ENCODE data around the gene TLR5.

Gene TLR5

DNA sequence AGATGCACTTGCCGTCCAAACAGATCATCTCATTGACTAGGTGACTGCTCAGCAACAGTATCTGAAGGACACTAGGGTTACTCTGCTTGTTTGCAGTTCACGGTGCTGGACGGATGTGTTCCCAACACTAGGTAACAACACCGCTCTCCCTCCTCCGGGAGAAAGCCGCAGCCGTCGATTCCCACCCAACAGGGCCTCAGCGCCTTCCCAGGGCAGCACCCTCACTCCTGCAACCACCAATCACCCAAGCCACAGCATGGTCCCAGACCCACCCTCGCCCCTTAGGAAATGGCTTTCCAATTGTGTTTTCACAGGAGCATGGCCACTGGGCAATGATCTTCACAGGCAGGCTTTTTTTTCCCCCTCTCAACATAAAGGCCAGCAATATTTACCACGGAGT is 779 bp downstream of the TLR5 start:
- no peak for TF ChIP-seq EZH2phosphoT487 (conservative IDR thresholded peaks at IDR 0.05; ENCODE audit: low read length)
- TF ChIP-seq, protein P1, sequence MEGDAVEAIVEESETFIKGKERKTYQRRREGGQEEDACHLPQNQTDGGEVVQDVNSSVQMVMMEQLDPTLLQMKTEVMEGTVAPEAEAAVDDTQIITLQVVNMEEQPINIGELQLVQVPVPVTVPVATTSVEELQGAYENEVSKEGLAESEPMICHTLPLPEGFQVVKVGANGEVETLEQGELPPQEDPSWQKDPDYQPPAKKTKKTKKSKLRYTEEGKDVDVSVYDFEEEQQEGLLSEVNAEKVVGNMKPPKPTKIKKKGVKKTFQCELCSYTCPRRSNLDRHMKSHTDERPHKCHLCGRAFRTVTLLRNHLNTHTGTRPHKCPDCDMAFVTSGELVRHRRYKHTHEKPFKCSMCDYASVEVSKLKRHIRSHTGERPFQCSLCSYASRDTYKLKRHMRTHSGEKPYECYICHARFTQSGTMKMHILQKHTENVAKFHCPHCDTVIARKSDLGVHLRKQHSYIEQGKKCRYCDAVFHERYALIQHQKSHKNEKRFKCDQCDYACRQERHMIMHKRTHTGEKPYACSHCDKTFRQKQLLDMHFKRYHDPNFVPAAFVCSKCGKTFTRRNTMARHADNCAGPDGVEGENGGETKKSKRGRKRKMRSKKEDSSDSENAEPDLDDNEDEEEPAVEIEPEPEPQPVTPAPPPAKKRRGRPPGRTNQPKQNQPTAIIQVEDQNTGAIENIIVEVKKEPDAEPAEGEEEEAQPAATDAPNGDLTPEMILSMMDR (IDR thresholded peaks at IDR 0.05; ENCODE audit: insufficient read depth, low read length, poor library complexity, severe bottlenecking), result no peak
- no peaks in the 10 kb centered on the region for H3K9me3 ChIP-seq (ENCODE audit: insufficient read depth, low read length)
- H3K4me2 ChIP-seq (ENCODE audit: low read depth, low read length, poor library complexity, severe bottlenecking), result peak overlapping the region; percentile 44
- no peak overlapping the region for H3K9ac ChIP-seq (ENCODE audit: low read length)
- no peaks in the 10 kb centered on the region for H4K20me1 ChIP-seq (ENCODE audit: low read depth, low read length)
- no peaks in the 10 kb centered on the region for H3K79me2 ChIP-seq (ENCODE audit: insufficient read depth, low read length)
- H3K27me3 ChIP-seq (ENCODE audit: low read length), result no peaks in the 10 kb centered on the region
- no peak overlapping the region for H2AFZ ChIP-seq (ENCODE audit: low read depth, low read length, severe bottlenecking)
- H3K4me3 ChIP-seq (ENCODE audit: insufficient read depth, low read length, poor library complexity, severe bottlenecking), result no peak overlapping the region
- no peaks in the 10 kb centered on the region for H3K9me2 ChIP-seq (replicated peaks; ENCODE audit: insufficient read depth, low read length)
- H3K27ac ChIP-seq (ENCODE audit: low read depth, low read length), result no peak overlapping the region
- no peaks in the 10 kb centered on the region for H3F3A ChIP-seq (ENCODE audit: insufficient read depth)
- no peaks in the 10 kb centered on the region for H3K36me3 ChIP-seq (ENCODE audit: low read length)

DNA sequence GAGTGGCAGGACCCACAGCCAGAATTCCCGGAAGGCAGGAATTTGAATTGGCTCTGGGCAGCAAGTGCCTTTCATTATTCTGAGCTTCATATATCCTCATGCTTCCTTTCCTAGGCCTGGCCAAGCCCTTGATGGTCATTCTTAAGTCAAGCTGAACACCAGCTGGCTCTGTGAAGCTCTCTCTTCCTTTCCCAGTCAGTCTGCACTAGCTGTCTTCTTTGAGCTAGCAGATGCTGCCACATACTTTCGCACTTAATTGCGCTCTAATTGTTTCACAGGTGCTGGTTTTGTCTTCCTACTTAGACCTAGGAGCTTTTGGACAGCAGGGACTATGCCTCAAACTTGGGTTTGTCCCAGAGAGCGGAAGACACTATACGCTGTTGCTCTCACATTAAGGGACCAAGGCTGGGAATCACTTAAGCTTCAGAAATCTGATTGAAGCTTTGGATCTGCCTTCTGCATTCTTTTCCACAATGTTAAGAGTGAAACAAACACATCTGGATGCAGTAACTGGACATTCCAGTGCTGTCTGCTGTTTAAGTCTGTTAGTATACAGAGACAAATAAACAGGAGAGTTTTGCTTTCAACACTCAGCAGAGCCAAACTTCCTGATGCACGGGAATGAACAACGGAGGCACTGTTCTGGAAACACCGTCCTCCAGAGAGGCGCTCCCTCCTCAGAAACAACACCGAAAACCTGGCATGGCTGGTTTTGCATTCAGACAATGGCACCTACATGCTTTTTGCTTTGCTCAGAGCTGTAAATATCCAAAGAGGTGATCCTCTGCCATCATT is 2.2 kb downstream of the TLR5 start:
- no peak for TF ChIP-seq EZH2phosphoT487 (conservative IDR thresholded peaks at IDR 0.05; ENCODE audit: low read length)
- TF ChIP-seq, protein P1 (IDR thresholded peaks at IDR 0.05; ENCODE audit: insufficient read depth, low read length, poor library complexity, severe bottlenecking), result no peak
- no peak overlapping the region for H3K4me2 ChIP-seq (ENCODE audit: low read depth, low read length, poor library complexity, severe bottlenecking)
- no peak overlapping the region for H3K9ac ChIP-seq (ENCODE audit: low read length)
- H3K9me2 ChIP-seq (replicated peaks; ENCODE audit: insufficient read depth, low read length), result no peaks in the 10 kb centered on the region
- no peaks in the 10 kb centered on the region for H3K27me3 ChIP-seq (ENCODE audit: low read length)
- H3K4me3 ChIP-seq (ENCODE audit: insufficient read depth, low read length, poor library complexity, severe bottlenecking), result no peak overlapping the region
- H3K79me2 ChIP-seq (ENCODE audit: insufficient read depth, low read length), result no peaks in the 10 kb centered on the region
- H3K9me3 ChIP-seq (ENCODE audit: insufficient read depth, low read length), result no peaks in the 10 kb centered on the region
- no peaks in the 10 kb centered on the region for H4K20me1 ChIP-seq (ENCODE audit: low read depth, low read length)
- H3K27ac ChIP-seq (ENCODE audit: low read depth, low read length), result no peak overlapping the region
- no peaks in the 10 kb centered on the region for H3F3A ChIP-seq (ENCODE audit: insufficient read depth)
- no peak overlapping the region for H2AFZ ChIP-seq (ENCODE audit: low read depth, low read length, severe bottlenecking)
- H3K36me3 ChIP-seq (ENCODE audit: low read length), result no peaks in the 10 kb centered on the region

DNA sequence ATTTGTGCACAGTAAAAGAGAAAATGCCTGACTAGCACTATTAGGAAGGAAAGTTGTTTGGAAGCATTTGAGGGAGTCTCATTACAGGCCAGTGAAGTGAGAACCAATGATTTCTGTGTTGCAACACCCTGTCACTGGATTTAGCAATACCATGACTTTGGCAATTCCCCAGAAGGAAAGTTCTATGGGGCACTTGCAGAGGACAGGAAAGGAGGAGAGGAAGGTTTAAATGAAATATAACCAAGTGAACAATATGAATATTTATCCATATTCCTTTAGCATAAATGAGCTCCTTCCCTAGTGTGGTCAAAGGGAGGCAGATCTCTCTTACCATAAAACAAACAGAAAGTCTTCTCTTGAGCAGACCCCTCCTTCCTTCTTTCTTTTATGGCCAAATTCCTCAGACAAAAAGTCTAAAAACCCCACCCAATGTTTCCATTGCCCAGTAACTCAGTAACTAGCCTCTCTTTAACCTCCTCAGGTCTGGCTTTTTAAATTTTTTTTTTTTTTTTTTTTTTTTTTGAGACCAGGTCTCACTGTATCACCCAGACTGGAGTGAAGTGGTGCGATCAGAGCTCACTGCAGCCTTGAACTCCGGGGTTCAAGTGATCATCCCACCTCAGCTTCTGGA is 5.5 kb downstream of the TLR5 start:
- H3K27me3 ChIP-seq (ENCODE audit: low read length), result no peaks in the 10 kb centered on the region
- no peaks in the 10 kb centered on the region for H3F3A ChIP-seq (ENCODE audit: insufficient read depth)
- no peaks in the 10 kb centered on the region for H3K36me3 ChIP-seq (ENCODE audit: low read length)
- TF ChIP-seq, protein P1 (IDR thresholded peaks at IDR 0.05; ENCODE audit: insufficient read depth, low read length, poor library complexity, severe bottlenecking), result no peak
- TF ChIP-seq EZH2phosphoT487 (conservative IDR thresholded peaks at IDR 0.05; ENCODE audit: low read length), result no peak
- no peaks in the 10 kb centered on the region for H3K9me3 ChIP-seq (ENCODE audit: insufficient read depth, low read length)
- no peak overlapping the region for H3K27ac ChIP-seq (ENCODE audit: low read depth, low read length)
- no peak overlapping the region for H2AFZ ChIP-seq (ENCODE audit: low read depth, low read length, severe bottlenecking)
- H3K79me2 ChIP-seq (ENCODE audit: insufficient read depth, low read length), result no peaks in the 10 kb centered on the region
- no peak overlapping the region for H3K4me2 ChIP-seq (ENCODE audit: low read depth, low read length, poor library complexity, severe bottlenecking)
- no peaks in the 10 kb centered on the region for H3K9me2 ChIP-seq (replicated peaks; ENCODE audit: insufficient read depth, low read length)
- H4K20me1 ChIP-seq (ENCODE audit: low read depth, low read length), result no peaks in the 10 kb centered on the region
- H3K4me3 ChIP-seq (ENCODE audit: insufficient read depth, low read length, poor library complexity, severe bottlenecking), result no peak overlapping the region
- H3K9ac ChIP-seq (ENCODE audit: low read length), result no peak overlapping the region

All from SU-DHL-6 (cell line).